Measurements from ENCODE around the gene AIG1. TPM values are rescaled to one million over a fixed set of nuclear protein-coding genes. Genes with fewer than 3 reads are reported as not detected.

Gene AIG1
- total RNA-seq, 1 experiment from 2014 or later, result 51.1 TPM

DNA sequence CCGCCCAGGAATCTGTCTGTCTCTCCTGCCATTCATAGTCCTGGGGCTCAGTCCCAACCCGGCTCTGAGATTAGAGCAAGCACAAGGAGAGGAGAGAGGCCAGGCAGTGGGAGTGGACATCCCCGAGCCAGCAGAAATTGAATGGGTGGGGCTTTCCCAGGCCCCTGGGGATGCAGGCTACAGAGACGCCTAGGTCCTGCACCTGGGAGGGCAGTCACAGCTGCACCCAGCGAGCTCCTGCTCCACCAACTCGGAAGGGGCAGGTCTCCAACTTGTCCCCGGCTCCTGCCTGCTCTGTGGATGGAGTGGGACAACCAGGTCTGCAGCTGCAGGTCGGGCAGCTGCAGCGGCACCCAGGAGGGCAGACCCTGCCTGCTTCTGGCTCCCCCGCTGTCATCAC lies 11.1 kb upstream of the AIG1 start:
- no peaks in the 10 kb centered on the region for H3K4me1 ChIP-seq (ENCODE audit: control insufficient read depth in 1 of 2, insufficient read depth in 2 of 2, low read length in 2 of 2)
- no peak overlapping the region for H3K4me3 ChIP-seq (replicated peaks in 1 of 2; ENCODE audit: low read depth in 1 of 2, low read length in 2 of 2)
- no peaks in the 10 kb centered on the region for H3K36me3 ChIP-seq (ENCODE audit: control insufficient read depth in 1 of 2, insufficient read depth in 2 of 2, low read length in 2 of 2)
- ChIA-PET POLR2A (no interaction called here), CTCF (no interaction called here), RAD21 (ENCODE audit: low non-redundant PET in 1 of 2, low total read pairs in 2 of 2, uncharacterized antibody in 2 of 2, unreplicated experiment in 2 of 2) (no interaction called here)
- H3K9ac ChIP-seq (ENCODE audit: low read length), result no peak overlapping the region
- no peaks in the 10 kb centered on the region for H3K27me3 ChIP-seq (ENCODE audit: insufficient read depth, low read length)
- intact Hi-C loops (cut with micrococcal nuclease), result no loop called here
- H2AFZ ChIP-seq (ENCODE audit: low read depth, low read length, poor library complexity, severe bottlenecking), result no peak overlapping the region
- H3K79me2 ChIP-seq (ENCODE audit: insufficient read depth, low read length), result no peaks in the 10 kb centered on the region
- BruUV-seq (replicated peaks), result no TSS peak
- ATAC-seq (no peak), DNase-seq (ENCODE audit: low read depth, low spot score) (no peak)
- H4K20me1 ChIP-seq (ENCODE audit: insufficient read depth), result no peaks in the 10 kb centered on the region
- no peak for TF ChIP-seq CBX3 (IDR thresholded peaks at IDR 0.05; ENCODE audit: low read depth)
- TF ChIP-seq, protein P1, sequence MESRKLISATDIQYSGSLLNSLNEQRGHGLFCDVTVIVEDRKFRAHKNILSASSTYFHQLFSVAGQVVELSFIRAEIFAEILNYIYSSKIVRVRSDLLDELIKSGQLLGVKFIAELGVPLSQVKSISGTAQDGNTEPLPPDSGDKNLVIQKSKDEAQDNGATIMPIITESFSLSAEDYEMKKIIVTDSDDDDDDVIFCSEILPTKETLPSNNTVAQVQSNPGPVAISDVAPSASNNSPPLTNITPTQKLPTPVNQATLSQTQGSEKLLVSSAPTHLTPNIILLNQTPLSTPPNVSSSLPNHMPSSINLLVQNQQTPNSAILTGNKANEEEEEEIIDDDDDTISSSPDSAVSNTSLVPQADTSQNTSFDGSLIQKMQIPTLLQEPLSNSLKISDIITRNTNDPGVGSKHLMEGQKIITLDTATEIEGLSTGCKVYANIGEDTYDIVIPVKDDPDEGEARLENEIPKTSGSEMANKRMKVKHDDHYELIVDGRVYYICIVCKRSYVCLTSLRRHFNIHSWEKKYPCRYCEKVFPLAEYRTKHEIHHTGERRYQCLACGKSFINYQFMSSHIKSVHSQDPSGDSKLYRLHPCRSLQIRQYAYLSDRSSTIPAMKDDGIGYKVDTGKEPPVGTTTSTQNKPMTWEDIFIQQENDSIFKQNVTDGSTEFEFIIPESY (IDR thresholded peaks at IDR 0.05; ENCODE audit: extremely low read depth, insufficient replicate concordance, low read length), result no peak
- TF ChIP-seq POLR2AphosphoS5 (IDR thresholded peaks at IDR 0.05; ENCODE audit: low read depth, low read length), result no peak
- TF ChIP-seq ATF3 (IDR thresholded peaks at IDR 0.05), result no peak
- TF ChIP-seq ELF1 (IDR thresholded peaks at IDR 0.05; ENCODE audit: borderline replicate concordance, low read depth), result no peak
- TF ChIP-seq SIN3A (IDR thresholded peaks at IDR 0.05; ENCODE audit: low read depth), result no peak
- TF ChIP-seq TCF7L2 (IDR thresholded peaks at IDR 0.05; ENCODE audit: borderline replicate concordance, extremely low read depth, insufficient read depth, insufficient read length), result no peak
- TF ChIP-seq EZH2phosphoT487 (IDR thresholded peaks at IDR 0.05; ENCODE audit: borderline replicate concordance), result no peak
- TF ChIP-seq FOSL1 (IDR thresholded peaks at IDR 0.05; ENCODE audit: low read depth), result no peak
- H3K27ac ChIP-seq (ENCODE audit: low read depth, low read length), result no peak overlapping the region
- no peaks in the 10 kb centered on the region; a peak in 2 of 4 replicates for H3K9me3 ChIP-seq (ENCODE audit: control insufficient read depth in 1 of 2, insufficient read depth in 1 of 2, low read depth in 1 of 2, low read length in 2 of 2)
- H3K4me2 ChIP-seq (ENCODE audit: low read length), result no peak overlapping the region
- no peaks in the 10 kb centered on the region for H3K9me2 ChIP-seq (ENCODE audit: insufficient read depth)
